IPS DF 6.9 (cell line): ENCODE data around the gene INTS2.

Experiments used
- DNase-seq: peaks from one replicate; pipeline ENCODE4 v3.0.0-alpha.2; 2013; ENCODE audit warnings: low read depth, low spot score
- H3K27ac ChIP-seq: one replicate; pipeline ENCODE4 v1.5.1; 2013; ENCODE audit warnings: low read length, control low read depth
- H3K27me3 ChIP-seq: 2 replicates; pipeline ENCODE4 v1.6.1; 2013; ENCODE audit warnings: mild to moderate bottlenecking, low read length; ENCODE audit not compliant: control insufficient read depth, insufficient read depth
- H3K36me3 ChIP-seq: 2 replicates; pipeline ENCODE4 v1.6.1; 2013; ENCODE audit warnings: low read length; ENCODE audit not compliant: control insufficient read depth, insufficient read depth
- H3K4me1 ChIP-seq: 2 replicates; pipeline ENCODE4 v1.6.1; 2013; ENCODE audit warnings: low read length; ENCODE audit not compliant: control insufficient read depth, insufficient read depth
- H3K4me3 ChIP-seq: 2 replicates; pipeline ENCODE4 v1.5.1; 2013; ENCODE audit warnings: mild to moderate bottlenecking, low read length
- H3K9me3 ChIP-seq: 2 replicates; pipeline ENCODE4 v1.6.1; 2013; ENCODE audit warnings: low read length, inconsistent platforms; ENCODE audit not compliant: control insufficient read depth, insufficient read depth
- WGBS: extraction: QIAGEN DNeasy Blood & Tissue Kit; methylation state at CpG from one replicate; pipeline ENCODE4 v1.1.7; 2013; ENCODE audit warnings: mixed read lengths, missing lambda C conversion rate; ENCODE audit not compliant: insufficient read length, insufficient coverage; 5-methylcytosine and 5-hydroxymethylcytosine counted together

Gene INTS2

GRCh38 chr17:61849674-61850073, 78.1 kb downstream of the INTS2 start:
- Histone ChIP-seq H3K27me3 (no peaks in the 10 kb centered on the region), H3K4me3 (no peak overlapping the region), H3K36me3 (no peaks in the 10 kb centered on the region), H3K4me1 (no peaks in the 10 kb centered on the region), H3K9me3 (no peaks in the 10 kb centered on the region), H3K27ac (no peak overlapping the region)
- DNase-seq = no peak

DNA sequence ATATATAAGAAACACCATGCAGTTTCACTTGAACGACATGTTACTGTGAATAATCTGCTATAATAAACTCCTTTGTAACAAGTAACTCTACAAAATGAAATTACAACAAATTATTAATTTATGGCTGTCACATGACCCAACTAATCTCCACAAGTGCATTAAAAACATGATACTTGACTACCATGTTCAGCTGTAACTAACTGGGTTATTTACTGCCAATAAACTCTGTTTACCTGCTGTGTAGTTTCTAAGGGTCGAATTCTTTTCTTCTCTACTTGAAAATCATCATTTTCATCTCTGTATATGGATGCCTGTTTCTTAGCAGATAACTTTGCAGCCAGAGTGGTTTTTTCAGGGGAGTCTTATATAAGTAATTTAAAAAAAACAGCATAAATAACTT, 78.9 kb downstream of the INTS2 start:
- Histone ChIP-seq H3K27ac (no peak overlapping the region), H3K27me3 (no peaks in the 10 kb centered on the region), H3K36me3 (no peaks in the 10 kb centered on the region), H3K4me1 (no peaks in the 10 kb centered on the region), H3K9me3 (no peaks in the 10 kb centered on the region), H3K4me3 (no peak overlapping the region)
- WGBS = no CpG with 5 or more reads among the region's 2 CpGs
- DNase-seq = no peak

- H3K27ac ChIP-seq = no peak overlapping the region
- H3K27me3 ChIP-seq = no peaks in the 10 kb centered on the region; the same call in 1 of the 2 replicates
- no peaks in the 10 kb centered on the region for H3K9me3 ChIP-seq
- H3K4me3 ChIP-seq = no peak overlapping the region
- no CpG with 5 or more reads among the region's 2 CpGs for WGBS
- DNase-seq = no peak
- H3K36me3 ChIP-seq = peaks cover 4% of the 10 kb centered on the region; the same call in 1 of the 2 replicates
- no peaks in the 10 kb centered on the region for H3K4me1 ChIP-seq
These were observed 79.5 kb downstream of the INTS2 start for GRCh38 chr17:61848247-61848646.

DNA sequence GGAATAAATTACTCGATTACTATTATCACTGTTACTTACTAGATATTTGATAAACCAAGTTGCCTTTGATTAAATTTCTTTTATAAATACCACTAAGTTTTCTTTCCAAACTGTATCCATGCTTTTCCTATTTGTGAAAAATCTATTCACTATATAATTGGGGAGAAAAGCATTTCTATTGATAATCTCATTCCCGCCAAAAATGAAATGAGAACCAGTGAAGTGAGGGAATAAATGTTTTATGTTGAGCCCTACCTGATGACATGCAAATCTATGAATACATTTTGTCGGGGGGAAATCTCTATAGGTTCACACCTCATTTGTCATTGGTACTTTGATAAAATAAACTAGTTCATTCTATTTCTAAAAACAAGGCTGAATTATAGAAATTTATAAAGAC, 80.1 kb downstream of the INTS2 start:
- Histone ChIP-seq H3K36me3 (peaks cover 4% of the 10 kb centered on the region; the same call in 1 of the 2 replicates), H3K4me3 (no peak overlapping the region), H3K27me3 (no peaks in the 10 kb centered on the region; the same call in 1 of the 2 replicates), H3K4me1 (no peaks in the 10 kb centered on the region), H3K9me3 (no peaks in the 10 kb centered on the region), H3K27ac (no peak overlapping the region)
- no peak for DNase-seq
- no CpG with 5 or more reads among the region's 3 CpGs for WGBS

GRCh38 chr17:61846761-61847375, 80.9 kb downstream of the INTS2 start:
- Histone ChIP-seq H3K36me3 (peaks cover 4% of the 10 kb centered on the region; the same call in 1 of the 2 replicates), H3K4me1 (no peaks in the 10 kb centered on the region), H3K27ac (no peak overlapping the region), H3K4me3 (no peak overlapping the region), H3K9me3 (no peaks in the 10 kb centered on the region), H3K27me3 (no peaks in the 10 kb centered on the region; the same call in 1 of the 2 replicates)
- no peak for DNase-seq
- WGBS = no CpG with 5 or more reads among the region's 3 CpGs

- DNase-seq = no peak
- H3K36me3 ChIP-seq = peaks cover 4% of the 10 kb centered on the region; the same call in 1 of the 2 replicates
- H3K27ac ChIP-seq = no peak overlapping the region
- no peaks in the 10 kb centered on the region for H3K4me1 ChIP-seq
- no peaks in the 10 kb centered on the region for H3K9me3 ChIP-seq
- H3K27me3 ChIP-seq = no peaks in the 10 kb centered on the region; the same call in 1 of the 2 replicates
- H3K4me3 ChIP-seq = no peak overlapping the region
- WGBS = no CpG with 5 or more reads among the region's 8 CpGs
These were observed 81.7 kb downstream of the INTS2 start for GRCh38 chr17:61846088-61846487.

GRCh38 chr17:61843435-61843834, 84.3 kb downstream of the INTS2 start:
- Histone ChIP-seq H3K4me3 (no peak overlapping the region), H3K36me3 (peaks cover 4% of the 10 kb centered on the region; the same call in 1 of the 2 replicates)

GRCh38 chr17:61842899-61843298, 84.9 kb downstream of the INTS2 start:
- Histone ChIP-seq H3K4me3 (no peak overlapping the region), H3K9me3 (no peaks in the 10 kb centered on the region), H3K4me1 (no peaks in the 10 kb centered on the region), H3K27ac (no peak overlapping the region), H3K27me3 (no peaks in the 10 kb centered on the region; the same call in 1 of the 2 replicates), H3K36me3 (peaks cover 4% of the 10 kb centered on the region; the same call in 1 of the 2 replicates)
- DNase-seq = no peak
- WGBS = no CpG with 5 or more reads among the region's 1 CpG

More at GRCh38 chr17:61843435-61843834, 84.3 kb downstream of the INTS2 start:
- Histone ChIP-seq H3K9me3 (no peaks in the 10 kb centered on the region), H3K4me1 (no peaks in the 10 kb centered on the region), H3K27me3 (no peaks in the 10 kb centered on the region; the same call in 1 of the 2 replicates), H3K27ac (no peak overlapping the region)
- no peak for DNase-seq
- no CpG with 5 or more reads among the region's 1 CpG for WGBS

DNA sequence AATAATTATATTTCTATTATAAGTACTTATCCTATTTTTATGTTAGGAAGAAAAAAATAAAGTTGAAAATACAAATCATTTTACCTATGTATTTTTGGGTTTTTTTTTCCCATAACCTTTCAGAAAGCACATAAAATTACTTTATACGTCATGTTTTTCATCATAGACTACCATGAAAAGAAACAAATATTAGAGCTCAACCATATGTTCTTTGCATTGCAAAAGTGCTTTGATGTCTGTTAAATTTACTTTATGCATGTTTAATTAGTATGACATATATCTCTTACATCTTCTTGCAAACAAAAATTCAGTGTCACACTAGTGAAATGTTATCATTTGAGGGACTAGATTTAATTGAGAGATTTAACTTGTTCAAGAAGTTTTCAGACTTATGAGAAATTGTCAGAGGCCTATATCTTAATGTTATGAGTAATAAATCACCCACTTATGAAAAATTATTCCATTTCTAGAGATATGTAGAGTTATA, 88.4 kb downstream of the INTS2 start:
- H3K9me3 ChIP-seq = no peaks in the 10 kb centered on the region
- H3K4me1 ChIP-seq = no peaks in the 10 kb centered on the region
- H3K27ac ChIP-seq = no peak overlapping the region
- DNase-seq = no peak
- no peaks in the 10 kb centered on the region; the same call in 1 of the 2 replicates for H3K27me3 ChIP-seq
- no CpG with 5 or more reads among the region's 1 CpG for WGBS
- H3K4me3 ChIP-seq = no peak overlapping the region
- H3K36me3 ChIP-seq = peaks cover 4% of the 10 kb centered on the region; the same call in 1 of the 2 replicates

DNA sequence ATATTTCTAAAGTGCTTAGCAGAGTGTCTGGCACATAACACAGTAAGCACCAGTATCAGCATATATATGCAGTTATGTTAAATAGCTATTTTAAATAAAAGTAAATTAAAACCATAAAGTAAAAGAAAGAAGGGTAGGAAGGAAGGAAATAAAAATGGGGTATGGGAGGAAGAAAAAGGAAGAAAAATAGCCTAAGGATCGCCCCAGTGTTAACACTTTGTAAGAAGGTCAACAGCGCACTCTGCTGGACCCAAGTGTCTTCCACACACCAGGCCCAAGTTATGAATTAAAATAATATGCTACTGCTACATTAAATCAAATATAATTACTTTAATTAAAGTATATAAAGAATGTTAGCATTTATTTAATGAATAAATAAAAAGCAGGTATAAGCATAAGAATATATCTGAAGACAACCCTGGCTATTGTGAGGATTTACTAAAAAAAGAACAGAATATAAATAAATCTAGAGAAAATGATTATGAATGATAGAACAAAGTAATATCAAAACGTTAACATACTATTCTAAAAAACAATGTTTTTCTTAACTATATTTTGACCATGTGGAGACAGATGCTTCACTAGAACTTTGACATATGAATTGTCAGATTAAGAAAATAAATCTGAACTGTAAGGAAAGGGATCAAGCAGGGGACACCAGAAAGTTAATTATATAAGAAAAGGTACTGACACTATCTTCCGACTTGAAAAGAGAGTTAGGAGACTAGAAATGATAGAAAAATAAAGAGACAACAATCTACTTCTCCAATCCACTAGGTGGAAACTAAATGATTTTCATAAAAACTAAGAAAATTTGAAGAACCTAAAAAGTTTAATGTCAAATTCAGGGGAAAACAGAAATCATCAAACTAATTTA, 90.4 kb downstream of the INTS2 start:
- peak; percentile 27 for DNase-seq
- H3K4me1 ChIP-seq = no peaks in the 10 kb centered on the region
- no peaks in the 10 kb centered on the region for H3K36me3 ChIP-seq
- WGBS = no CpG with 5 or more reads among the region's 4 CpGs
- no peak overlapping the region for H3K4me3 ChIP-seq
- no peaks in the 10 kb centered on the region for H3K9me3 ChIP-seq
- H3K27me3 ChIP-seq = no peaks in the 10 kb centered on the region
- no peak overlapping the region for H3K27ac ChIP-seq
